Measurements from ENCODE around the gene TMPRSS2.

Gene TMPRSS2

DNA sequence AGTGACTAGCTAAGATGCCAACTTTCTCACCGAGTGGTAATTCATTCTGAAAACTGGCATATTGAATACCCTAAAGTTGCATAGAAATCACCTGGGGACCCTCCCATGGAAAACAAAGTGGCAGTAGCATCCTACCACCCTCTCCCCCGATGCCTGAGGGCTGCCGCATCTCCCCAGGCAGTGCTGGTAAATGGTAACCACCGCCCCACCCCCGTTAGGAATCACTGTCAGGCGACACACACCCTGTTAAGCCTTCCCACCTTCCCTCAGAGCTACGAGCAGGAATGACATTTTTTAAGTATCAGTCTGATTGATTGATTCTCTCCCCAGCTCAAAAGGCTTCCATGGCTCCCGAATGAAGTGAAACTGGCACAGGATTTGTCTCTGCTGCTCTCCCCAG is 28.3 kb downstream of the TMPRSS2 start:
- no peak for DNase-seq

DNA sequence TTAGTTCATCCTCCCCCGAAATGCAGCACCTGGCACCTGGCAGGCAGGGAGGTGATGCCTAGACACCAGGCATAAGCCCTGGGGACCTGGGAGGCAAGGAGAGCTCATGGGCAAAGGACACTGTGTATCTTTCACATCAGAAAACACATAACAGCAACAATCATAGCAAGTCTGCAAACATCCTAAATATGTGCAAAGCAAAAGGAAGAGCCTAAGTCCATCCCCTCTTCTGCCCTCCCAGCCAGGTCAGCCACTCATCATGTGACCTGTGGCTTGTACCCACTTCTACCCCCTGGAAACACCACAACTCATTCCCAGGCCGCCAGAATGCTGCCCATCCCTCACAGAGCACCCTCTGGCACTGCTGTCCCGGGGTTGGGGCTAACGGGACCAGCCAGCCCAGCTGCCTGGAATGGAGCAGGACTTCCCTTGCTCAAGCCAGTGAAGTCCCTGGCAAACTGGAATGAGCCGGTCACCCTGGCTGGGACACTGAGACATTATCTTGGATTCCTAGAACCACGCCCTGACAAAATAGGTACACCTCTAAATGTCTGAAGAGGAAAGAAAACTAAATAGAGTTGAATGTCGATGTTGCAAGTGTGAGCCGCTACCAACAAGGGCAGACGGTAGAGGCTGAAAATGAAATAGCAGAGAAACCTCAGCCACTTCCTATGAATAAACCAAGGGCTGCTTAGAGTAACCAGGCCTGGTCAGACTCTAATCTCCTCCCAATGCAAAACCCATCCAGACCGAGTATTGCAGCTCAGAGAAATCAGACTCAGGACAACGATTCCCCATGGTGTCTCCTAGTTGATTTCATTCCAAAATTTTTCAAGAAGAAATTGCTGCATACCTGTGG is 29.4 kb downstream of the TMPRSS2 start:
- no peak for DNase-seq

- no peak for DNase-seq
Measured at GRCh38 chr21:41477641-41478318, 30.2 kb downstream of the TMPRSS2 start.

DNA sequence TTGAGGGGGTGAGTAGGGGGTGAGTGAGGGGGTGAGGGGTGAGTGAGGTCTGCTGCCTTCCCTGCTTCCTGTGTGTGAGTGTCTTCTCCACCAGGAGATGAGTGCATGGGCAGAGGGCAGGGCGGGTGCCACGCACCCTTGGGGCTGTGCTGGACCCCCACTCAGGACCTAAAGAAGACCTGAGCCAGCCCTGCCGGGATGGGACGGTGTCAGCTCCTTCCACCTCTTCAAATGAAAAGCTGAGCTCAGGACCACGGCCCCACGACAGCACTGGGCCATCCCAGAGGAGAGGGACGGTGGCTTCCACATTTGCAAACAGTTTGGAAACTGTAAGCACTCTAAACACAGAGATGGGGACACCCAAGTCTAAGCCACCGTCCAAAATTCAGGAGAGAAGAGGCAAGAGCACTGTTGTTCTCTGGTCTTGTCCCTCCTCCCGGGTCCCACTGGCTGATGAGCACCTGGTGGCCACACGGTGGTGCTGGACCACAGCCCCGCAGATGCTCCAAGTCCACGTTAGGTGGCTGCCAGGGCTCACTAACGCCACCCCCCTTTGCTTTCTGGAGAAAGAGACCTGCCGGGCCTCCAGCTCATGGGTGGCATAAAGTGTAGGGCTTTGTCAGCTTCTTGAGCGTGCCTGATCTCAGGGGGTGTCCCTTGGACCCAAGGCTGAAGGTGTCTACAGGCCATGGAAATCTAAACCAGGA is 32.1 kb downstream of the TMPRSS2 start:
- DNase-seq: no peak

DNA sequence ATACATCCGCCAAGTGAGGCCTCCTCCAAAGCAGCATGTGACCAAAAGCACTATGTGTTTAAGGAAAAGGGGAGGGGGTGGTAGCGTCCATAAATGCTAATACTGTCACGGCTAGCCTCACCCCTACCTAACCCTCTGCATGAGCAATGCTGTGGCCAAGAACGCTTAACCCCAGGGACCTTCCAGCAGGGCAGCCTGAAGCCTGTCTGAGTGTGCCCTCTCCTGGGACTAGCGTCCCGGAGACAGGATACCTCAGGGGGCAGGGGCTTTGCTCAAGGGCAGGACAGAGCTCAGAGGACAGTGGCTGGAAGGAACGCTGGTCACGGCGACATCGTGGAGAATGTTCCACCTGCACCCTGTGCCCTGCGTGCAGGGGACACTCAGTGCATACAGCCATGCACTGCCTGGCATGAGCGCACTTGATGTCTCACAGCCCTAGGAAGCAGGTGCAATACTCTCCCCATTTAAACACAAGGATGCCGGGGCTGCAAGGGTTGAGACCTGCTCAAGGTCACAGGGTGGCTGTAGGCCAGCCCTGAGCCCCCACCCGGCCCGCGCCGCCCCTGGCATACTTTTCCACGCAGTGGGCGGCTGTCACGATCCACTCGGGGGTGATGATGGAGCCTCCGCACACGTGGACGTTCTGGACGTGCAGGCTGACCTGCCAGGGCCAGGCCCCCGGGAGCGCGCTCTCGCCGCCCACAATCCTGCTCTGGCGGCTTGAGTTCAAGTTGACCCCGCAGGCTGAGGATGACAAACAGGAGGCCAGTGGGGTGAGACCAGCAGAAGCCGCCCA is 35.0 kb downstream of the TMPRSS2 start:
- DNase-seq: no peak

DNA sequence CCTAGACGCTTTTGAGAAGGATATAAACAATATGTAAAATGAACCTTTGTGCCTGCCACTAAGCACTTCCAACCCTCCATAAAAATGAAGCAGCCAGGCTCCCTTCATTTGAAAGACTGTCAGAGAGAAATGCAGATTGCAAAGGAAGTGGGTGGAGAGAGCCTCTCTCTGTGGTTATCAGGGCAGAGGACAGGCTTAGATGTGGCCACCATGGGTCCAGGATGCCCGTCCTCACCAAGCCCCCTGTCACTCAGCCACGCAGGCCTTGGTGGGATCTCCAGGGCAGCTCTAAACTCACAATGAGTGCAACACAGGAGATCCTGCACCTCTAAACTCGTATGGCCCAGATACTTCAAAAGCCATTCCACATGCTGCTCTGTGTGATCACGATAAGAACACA is 37.9 kb downstream of the TMPRSS2 start:
- DNase-seq: no peak

DNA sequence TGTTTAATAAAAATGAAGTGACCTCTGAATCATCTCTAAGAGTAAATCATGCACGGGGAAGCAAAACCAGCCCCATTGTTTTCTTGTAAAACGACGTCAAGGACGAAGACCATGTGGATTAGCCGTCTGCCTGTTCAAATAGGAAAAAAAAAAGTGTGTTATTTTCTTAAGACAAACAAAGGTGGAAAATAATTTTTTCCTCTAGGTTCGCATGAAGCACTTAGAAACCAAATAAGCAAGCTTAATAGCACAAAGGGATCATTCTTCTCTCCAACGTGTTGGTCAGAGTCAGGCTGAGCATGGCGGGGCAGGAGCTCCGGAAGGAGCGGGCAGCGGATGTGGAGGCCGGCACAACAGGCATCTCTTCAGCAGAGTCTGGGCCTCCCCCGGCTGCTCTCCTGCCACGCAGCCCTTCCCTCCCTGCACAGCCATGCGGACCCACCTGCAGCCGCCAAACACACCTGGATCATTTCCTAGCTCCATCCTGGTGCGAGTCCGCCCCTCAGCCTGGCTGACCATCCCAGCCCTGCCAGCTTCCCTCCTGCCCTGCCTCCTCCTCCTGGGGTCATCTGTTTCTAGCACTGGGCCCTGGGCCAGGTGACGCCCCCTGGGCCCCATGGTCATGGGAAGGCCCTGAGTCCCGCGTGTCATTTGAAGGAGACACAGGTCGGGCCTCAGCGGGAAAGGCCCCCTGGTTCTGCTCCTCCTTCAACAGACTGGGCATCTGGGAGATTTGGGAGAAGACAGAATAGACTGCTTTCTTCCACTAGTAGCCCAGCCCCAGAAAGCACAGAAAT is 41.7 kb downstream of the TMPRSS2 start:
- DNase-seq: no peak

DNA sequence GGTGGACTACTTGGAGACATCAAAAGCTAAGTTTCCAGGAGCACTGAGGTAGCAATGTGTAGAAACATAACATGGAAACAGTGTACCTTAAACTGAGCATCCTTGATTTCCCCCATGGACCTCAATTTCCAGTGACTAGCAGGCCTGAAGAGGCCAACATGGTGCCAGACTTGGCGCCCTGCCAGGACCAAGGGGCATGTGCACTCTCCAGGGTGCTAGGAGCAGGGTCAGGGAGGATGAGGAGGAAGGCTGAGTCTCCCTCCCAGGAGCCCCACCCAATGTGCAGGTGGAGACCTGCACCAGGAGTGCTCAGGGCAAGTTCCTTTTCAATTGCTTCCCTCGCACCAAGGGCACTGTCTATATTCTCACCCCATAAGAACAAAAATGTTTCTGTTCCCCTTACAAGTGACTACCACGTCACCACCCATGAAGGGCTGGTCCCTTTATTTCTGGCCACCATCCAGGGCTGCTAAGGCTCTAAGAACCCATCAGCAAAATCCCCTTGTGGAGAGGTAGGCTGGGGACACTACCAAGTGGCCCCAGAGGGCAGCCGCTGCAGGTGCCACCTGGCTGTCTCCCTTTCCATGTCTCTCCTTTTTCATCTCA is 42.7 kb downstream of the TMPRSS2 start:
- DNase-seq: no peak

- DNase-seq: peak; percentile 49 to 66
Measured at GRCh38 chr21:41460578-41461527, 47.1 kb downstream of the TMPRSS2 start.

DNA sequence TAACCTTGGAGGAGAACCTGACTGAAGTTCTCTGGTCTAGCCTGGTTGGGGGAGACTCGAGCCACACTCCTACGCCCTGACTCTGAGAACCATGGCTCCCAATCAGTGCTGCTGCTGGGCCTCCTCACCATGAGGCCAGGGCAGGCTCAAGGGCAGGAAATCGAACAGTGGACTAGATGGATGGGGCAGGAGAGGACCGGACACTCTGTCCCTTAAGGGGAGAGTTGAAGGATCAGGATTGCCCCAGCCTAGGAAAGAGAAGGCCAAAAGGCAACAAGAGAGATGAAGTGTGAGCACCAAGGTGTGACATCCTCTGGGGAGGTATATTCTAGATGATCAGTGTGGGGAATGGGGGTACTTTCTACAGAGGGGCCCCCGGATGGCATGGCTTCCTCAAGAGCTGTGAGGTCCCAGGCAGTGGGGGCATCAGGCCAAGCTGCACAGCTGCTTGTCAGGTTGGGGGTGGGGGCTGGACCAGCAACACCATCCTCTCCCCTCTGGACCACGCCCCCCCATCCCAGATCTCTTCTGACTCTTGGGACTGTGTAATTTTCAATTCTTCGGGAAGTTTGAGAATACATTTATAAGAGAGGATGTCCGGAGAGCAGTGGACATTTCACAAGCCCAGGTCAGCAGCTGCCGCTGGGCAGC is 47.9 kb downstream of the TMPRSS2 start:
- no peak for DNase-seq

DNA sequence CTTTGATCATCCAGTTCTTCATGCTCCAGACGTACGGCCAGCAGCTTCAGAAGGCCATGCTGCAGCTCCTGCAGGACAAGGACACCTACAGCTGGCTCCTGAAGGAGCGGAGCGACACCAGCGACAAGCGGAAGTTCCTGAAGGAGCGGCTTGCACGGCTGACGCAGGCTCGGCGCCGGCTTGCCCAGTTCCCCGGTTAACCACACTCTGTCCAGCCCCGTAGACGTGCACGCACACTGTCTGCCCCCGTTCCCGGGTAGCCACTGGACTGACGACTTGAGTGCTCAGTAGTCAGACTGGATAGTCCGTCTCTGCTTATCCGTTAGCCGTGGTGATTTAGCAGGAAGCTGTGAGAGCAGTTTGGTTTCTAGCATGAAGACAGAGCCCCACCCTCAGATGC is 49.4 kb downstream of the TMPRSS2 start:
- DNase-seq: no peak

DNA sequence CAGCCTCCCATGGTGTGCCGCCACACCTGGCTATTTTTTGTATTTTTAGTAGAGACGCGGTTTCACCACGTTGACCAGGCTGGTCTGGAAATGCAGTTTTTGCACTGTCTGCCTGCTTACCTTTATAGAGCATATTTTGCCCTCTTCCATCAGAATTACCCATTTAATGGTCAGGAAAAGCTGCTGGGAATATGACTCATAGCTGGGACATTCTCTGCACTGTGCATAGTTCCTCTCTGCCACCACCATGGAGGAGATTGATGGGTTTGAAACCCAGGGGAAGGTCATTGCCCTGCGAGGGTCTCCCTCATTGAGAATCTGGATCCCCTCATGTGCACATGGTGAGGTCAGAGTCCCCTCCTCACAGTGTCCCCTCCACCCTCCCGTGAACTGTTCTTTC is 49.8 kb downstream of the TMPRSS2 start:
- DNase-seq: no peak

- DNase-seq: no peak
Measured at GRCh38 chr21:41453761-41454160, 54.2 kb downstream of the TMPRSS2 start.

GRCh38 chr21:41453198-41453597 is 54.8 kb downstream of the TMPRSS2 start:
- DNase-seq: no peak

DNA sequence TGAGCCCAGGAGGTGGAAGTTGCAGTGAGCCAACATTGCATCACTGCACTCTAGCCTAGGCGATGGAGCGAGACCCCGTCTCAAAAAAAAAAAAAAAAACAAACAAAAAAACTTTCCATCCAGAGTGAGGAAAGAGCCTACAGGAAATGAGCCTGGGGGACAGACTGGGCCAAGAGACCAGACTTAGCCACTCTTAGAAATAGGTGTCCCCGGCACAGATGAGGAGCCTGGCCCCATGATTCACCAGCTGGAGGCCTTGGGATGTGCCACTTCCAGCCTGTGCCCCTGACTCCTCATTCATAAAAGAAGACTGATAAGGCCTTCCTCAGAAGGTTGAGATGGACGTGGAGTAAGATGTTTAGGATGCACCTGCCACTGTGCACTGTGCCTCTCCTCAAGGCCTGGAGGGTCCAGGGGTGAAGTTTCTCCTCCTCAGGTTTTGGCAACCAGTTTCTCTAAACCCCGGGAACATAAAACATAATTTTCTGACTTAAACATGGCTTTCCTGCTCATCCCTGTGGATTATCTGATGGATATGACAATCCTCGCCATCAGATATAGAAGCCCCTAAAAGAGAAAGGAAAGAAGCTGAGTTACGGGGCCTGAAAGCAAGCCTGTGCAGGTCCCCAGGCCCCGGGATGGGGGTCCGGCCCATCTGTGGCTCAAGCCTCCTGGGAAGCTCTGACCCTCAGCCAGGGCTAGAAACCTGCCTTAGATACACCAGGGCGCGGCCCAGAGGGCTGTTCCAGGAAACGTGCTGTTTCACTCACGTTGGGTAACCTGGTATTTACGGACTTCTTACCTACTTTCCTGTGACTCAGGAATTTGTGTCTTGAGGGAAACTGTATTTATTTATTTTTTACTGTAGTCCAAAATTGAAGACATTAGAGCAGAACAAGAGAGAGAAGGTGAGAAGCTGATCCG is 55.9 kb downstream of the TMPRSS2 start:
- DNase-seq: no peak

DNA sequence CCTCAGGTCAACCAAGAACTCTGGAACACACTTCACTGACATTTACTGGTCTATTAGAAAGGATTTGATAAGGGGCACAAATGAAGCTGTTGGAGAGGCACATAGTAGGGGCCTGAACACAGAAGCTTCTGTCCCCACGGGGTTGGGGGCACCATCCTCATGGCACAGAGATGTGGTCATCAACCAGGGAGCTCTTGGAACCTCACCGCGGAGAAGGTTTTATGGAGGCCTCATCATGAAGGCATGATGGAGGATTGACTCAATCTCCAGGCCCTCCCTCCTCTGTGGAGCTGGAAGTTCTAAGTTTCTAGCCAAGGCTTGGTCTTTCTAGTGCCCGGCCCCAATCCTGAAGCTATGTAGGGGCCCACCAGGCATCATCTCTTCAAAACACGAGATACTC is 58.3 kb downstream of the TMPRSS2 start:
- DNase-seq: no peak

DNA sequence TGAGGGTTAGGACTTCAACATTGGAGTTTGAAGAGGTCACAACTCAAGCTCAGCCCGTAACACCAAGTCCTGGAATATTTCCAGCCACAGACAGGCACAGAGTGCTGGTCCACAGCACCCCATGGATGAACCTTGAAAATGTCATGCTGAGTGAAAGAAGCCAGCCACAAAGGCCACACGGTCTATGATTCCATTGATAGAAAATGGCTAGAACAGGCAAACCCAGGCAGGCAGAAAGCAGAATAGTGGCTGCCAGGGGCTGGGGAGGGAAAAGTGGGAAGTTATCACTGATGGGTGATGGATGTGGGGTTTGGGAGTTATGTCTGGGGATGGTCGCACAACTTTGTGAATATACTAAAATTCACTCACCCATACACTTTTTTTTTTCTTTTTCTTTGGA is 60.6 kb downstream of the TMPRSS2 start:
- DNase-seq: no peak

GRCh38 chr21:41446586-41446985 is 61.4 kb downstream of the TMPRSS2 start:
- DNase-seq: no peak

- DNase-seq: no peak
Measured at GRCh38 chr21:41445465-41445862, 62.5 kb downstream of the TMPRSS2 start.

All from inflammatory macrophage treated with lipopolysaccharide for 1 hour (primary cell).